OCI-LY7 (cell line): ENCODE measurements around the gene DIP2C. TPM values are rescaled to one million over a fixed set of nuclear protein-coding genes. Genes with fewer than 3 reads are reported as not detected.
A peak's percentile ranks its signal among the peaks of the same experiment; 100 is the strongest.

ENCODE experiments used
- BruUV-seq: library from RNA; stranded (reverse); fragments of 400-500 nt; replicated peaks from 2 replicates; lab custom pipeline; 2021; lab: Mats Ljungman, UMichigan
- CTCF ChIA-PET: fragments of 300-600 bp; sonication (Branson Sonifier 250); formaldehyde crosslinking; loops from one replicate; lab custom pipeline; 2022; ENCODE audit warnings: antibody characterized with exemption; ENCODE audit not compliant: unreplicated experiment; lab: Charles Lee
- POLR2A ChIA-PET: fragments of 300-600 bp; sonication (Branson Sonifier 250); formaldehyde crosslinking; loops from one replicate; lab custom pipeline; 2022; ENCODE audit warnings: antibody characterized with exemption; lab: Charles Lee
- DNase-seq: peaks from one replicate; pipeline ENCODE4 v3.0.0-alpha.2; 2015; ENCODE audit warnings: low spot score
- H2AFZ ChIP-seq: fragments of 200-600 bp; sonication (generic), shearing (Covaris generic); 2 replicates; pipeline ENCODE4 v1.6.1; 2014; ENCODE audit warnings: mild to moderate bottlenecking, antibody characterized with exemption, low read length, moderate library complexity
- H3K27ac ChIP-seq: fragments of 200-600 bp; sonication (generic); 2 replicates; pipeline ENCODE4 v1.5.1; 2014; ENCODE audit warnings: mixed run types, low read depth, mild to moderate bottlenecking, moderate library complexity, low read length, inconsistent platforms; ENCODE audit not compliant: poor library complexity, severe bottlenecking
- H3K36me3 ChIP-seq: fragments of 200-600 bp; sonication (generic); 2 replicates; pipeline ENCODE4 v1.6.1; 2014; ENCODE audit warnings: mild to moderate bottlenecking, antibody characterized with exemption, low read length, moderate library complexity, mixed read lengths; ENCODE audit not compliant: insufficient read depth
- H3K4me1 ChIP-seq: fragments of 200-600 bp; sonication (generic); 2 replicates; pipeline ENCODE4 v1.5.1; 2014; ENCODE audit warnings: mild to moderate bottlenecking, low read length; ENCODE audit not compliant: insufficient read depth, poor library complexity, severe bottlenecking
- H3K4me2 ChIP-seq: fragments of 200-600 bp; sonication (generic); 2 replicates; pipeline ENCODE4 v1.6.1; 2014; ENCODE audit warnings: mild to moderate bottlenecking, low read length
- H3K4me3 ChIP-seq: fragments of 200-600 bp; sonication (generic); 2 replicates; pipeline ENCODE4 v1.5.1; 2014; ENCODE audit warnings: mild to moderate bottlenecking, low read depth, low read length; ENCODE audit not compliant: poor library complexity, severe bottlenecking
- H3K79me2 ChIP-seq: fragments of 200-600 bp; sonication (generic); 2 replicates; pipeline ENCODE4 v1.6.1; 2016; ENCODE audit warnings: low read depth, mild to moderate bottlenecking, low read length, moderate library complexity, mixed read lengths; ENCODE audit not compliant: insufficient read depth
- H3K9me2 ChIP-seq: fragments of 200-600 bp; sonication (generic); 2 replicates; pipeline ENCODE4 v1.6.1; 2016; ENCODE audit warnings: mild to moderate bottlenecking, low read length, mixed read lengths; ENCODE audit not compliant: insufficient read depth
- H3K9me3 ChIP-seq: fragments of 200-600 bp; sonication (generic); 2 replicates; pipeline ENCODE4 v1.6.1; 2014; ENCODE audit warnings: mild to moderate bottlenecking, mixed run types, low read length, mixed read lengths
- H4K20me1 ChIP-seq: fragments of 200-600 bp; sonication (generic); 2 replicates; pipeline ENCODE4 v1.6.1; 2014; ENCODE audit warnings: mild to moderate bottlenecking, antibody characterized with exemption, low read length, moderate library complexity, mixed read lengths; ENCODE audit not compliant: insufficient read depth
- EZH2phosphoT487 ChIP-seq: fragments of 200-600 bp; sonication (generic); IDR thresholded peaks from 2 replicates; pipeline ENCODE4 v1.6.1; 2018; ENCODE audit warnings: low read depth, borderline replicate concordance, mild to moderate bottlenecking, mixed run types, antibody characterized with exemption, low read length, moderate library complexity, mixed read lengths
- intact Hi-C: fragments of 100-400 bp; cut with micrococcal nuclease; formaldehyde crosslinking; loops from one replicate; pipeline ENCODE4 v1.10.0; 2022; ENCODE audit not compliant: unreplicated experiment
- total RNA-seq, 2 experiments: library from RNA; depleted of rRNA in 1 of 2; stranded (reverse); fragments of >200 nt in 1 of 2; shearing (Covaris generic) in 1 of 2; gene quantifications; 2 replicates each; pipeline ENCODE4 v1.2.3, GENCODE V29; 2014 to 2022
- TF ChIP-seq, protein P1 (sequence below): fragments of 200-600 bp; sonication (generic); conservative IDR thresholded peaks from 2 replicates; pipeline ENCODE4 v1.5.1; 2014; ENCODE audit warnings: mild to moderate bottlenecking, antibody characterized with exemption, low read length, moderate library complexity, mixed read lengths

The DIP2C gene
- total RNA-seq, 2 experiments from 2014 or later = 10.9 to 29.5 TPM

DNA sequence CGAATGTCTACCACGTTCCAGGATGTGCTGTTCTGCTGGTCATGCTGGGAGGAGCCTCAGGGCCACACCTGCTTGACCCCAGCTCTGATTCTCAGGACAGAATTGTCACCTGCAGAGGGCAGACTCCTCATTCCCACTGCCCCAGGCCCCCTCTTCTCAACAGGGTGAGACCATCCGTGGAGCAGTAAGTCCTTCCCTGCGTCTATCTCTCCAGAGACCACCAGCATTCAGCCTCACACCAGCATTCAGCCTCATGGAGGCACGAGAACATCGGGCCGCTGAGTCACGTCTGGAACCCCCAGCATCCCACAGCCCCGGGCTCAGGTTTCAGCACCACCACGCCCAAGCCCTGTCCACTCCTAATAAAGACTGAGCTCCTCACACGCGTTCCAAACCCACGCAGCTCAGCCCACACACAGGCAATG is 273.4 kb downstream of the DIP2C start:
- TF ChIP-seq, protein P1, sequence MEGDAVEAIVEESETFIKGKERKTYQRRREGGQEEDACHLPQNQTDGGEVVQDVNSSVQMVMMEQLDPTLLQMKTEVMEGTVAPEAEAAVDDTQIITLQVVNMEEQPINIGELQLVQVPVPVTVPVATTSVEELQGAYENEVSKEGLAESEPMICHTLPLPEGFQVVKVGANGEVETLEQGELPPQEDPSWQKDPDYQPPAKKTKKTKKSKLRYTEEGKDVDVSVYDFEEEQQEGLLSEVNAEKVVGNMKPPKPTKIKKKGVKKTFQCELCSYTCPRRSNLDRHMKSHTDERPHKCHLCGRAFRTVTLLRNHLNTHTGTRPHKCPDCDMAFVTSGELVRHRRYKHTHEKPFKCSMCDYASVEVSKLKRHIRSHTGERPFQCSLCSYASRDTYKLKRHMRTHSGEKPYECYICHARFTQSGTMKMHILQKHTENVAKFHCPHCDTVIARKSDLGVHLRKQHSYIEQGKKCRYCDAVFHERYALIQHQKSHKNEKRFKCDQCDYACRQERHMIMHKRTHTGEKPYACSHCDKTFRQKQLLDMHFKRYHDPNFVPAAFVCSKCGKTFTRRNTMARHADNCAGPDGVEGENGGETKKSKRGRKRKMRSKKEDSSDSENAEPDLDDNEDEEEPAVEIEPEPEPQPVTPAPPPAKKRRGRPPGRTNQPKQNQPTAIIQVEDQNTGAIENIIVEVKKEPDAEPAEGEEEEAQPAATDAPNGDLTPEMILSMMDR = peak; percentile 57
- TF ChIP-seq EZH2phosphoT487 = no peak
- intact Hi-C loops = no loop called here
- no TSS peak for BruUV-seq

DNA sequence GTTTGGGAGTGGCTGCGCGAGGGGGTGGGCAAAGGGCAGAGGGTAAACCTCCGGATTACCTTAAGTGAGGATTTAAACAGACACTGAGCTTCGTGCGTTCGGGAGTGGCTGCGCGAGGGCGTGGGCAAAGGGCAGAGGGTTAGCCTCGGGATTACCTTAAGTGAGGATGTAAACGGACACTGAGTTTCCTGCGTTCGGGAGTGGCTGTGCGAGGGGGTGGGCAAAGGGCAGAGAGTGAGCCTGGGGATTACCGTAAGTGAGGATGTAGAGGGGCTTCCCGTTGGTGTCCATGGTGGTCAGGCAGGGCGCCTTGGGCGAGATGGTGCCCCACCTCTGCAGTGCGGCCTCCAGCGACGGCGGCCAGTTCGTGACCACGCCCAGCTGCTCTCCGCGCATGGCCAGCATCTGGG is 275.8 kb downstream of the DIP2C start:
- Histone ChIP-seq H2AFZ (no peak overlapping the region), H3K9me2 (no peaks in the 10 kb centered on the region), H3K79me2 (no peaks in the 10 kb centered on the region), H3K9me3 (no peaks in the 10 kb centered on the region), H3K36me3 (peaks cover 70% of the 10 kb centered on the region), H3K4me1 (no peaks in the 10 kb centered on the region), H3K4me2 (no peak overlapping the region), H4K20me1 (no peaks in the 10 kb centered on the region), H3K4me3 (no peak overlapping the region), H3K27ac (no peak overlapping the region)
- TF ChIP-seq, protein P1 = no peak
- TF ChIP-seq EZH2phosphoT487 = no peak
- ChIA-PET POLR2A (interaction anchor here (0.7 kb wide), 1 partner anchor 60 kb away, joined by 4 read pairs; no protein-coding TSS in a partner anchor), CTCF (interaction anchor here (0.5 kb wide), 1 partner anchor 145 kb away, joined by 7 read pairs; no protein-coding TSS in a partner anchor)
- intact Hi-C loops = no loop called here
- BruUV-seq = no TSS peak
- DNase-seq = no peak

More for the DNA sequence above, 273.4 kb downstream of the DIP2C start:
- H3K79me2 ChIP-seq = no peaks in the 10 kb centered on the region
- H3K4me1 ChIP-seq = no peaks in the 10 kb centered on the region
- ChIA-PET POLR2A (no interaction called here), CTCF (interaction anchor here (0.5 to 1.0 kb wide), 2 partner anchors 107 to 113 kb away, joined by 3 to 4 read pairs; no protein-coding TSS in a partner anchor)
- H3K36me3 ChIP-seq = peaks cover 59% of the 10 kb centered on the region
- H3K9me3 ChIP-seq = no peaks in the 10 kb centered on the region
- H3K4me3 ChIP-seq = no peak overlapping the region
- no peak overlapping the region for H3K27ac ChIP-seq
- no peak overlapping the region for H3K4me2 ChIP-seq
- no peak overlapping the region for H2AFZ ChIP-seq
- peak; percentile 29 for DNase-seq
- no peaks in the 10 kb centered on the region for H4K20me1 ChIP-seq
- H3K9me2 ChIP-seq = no peaks in the 10 kb centered on the region

DNA sequence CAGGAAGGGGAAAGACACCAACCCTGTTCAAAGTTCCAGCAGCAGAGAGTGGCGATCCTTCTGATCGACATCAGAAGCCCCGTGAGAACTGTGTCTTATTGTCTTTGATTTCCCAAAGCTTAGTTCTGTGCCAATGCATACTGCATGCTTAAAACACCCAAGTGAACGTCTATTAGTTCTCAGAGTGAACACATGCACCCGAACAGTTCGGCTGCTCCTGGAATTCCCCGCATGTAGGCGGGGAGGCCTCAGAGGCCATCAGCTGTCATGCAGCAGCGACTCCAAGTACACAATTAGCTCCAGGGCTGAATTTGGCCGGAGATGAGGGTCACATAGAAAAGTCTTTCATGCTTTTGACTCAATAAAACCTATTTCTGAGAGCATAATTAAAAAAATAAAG is 277.4 kb downstream of the DIP2C start:
- no peak for DNase-seq
- ChIA-PET CTCF (no interaction called here), POLR2A (interaction anchor here (0.7 kb wide), 1 partner anchor 708 kb away, joined by 3 read pairs; no protein-coding TSS in a partner anchor)
- Histone ChIP-seq H3K36me3 (peaks cover 83% of the 10 kb centered on the region), H3K27ac (no peak overlapping the region), H2AFZ (no peak overlapping the region), H3K9me2 (no peaks in the 10 kb centered on the region), H3K4me3 (no peak overlapping the region), H3K79me2 (no peaks in the 10 kb centered on the region), H3K9me3 (no peaks in the 10 kb centered on the region), H3K4me1 (no peaks in the 10 kb centered on the region), H4K20me1 (no peaks in the 10 kb centered on the region), H3K4me2 (no peak overlapping the region)
- BruUV-seq = no TSS peak
- intact Hi-C loops = no loop called here
- TF ChIP-seq EZH2phosphoT487 = no peak
- TF ChIP-seq, protein P1 = no peak
